Hepatocyte (in vitro differentiated cells): Measurements from ENCODE around the gene TSR3. TPM values are rescaled to one million over a fixed set of nuclear protein-coding genes. Genes with fewer than 3 reads are reported as not detected.

ENCODE experiments used
- DNase-seq: peaks from one replicate; pipeline ENCODE4 v3.0.0-alpha.2; 2016; ENCODE audit warnings: low spot score
- H2AFZ ChIP-seq: fragments of 200-600 bp; sonication (generic); 2 replicates; pipeline ENCODE4 v1.6.0; 2016; ENCODE audit warnings: antibody characterized with exemption, mild to moderate bottlenecking
- H3K27ac ChIP-seq: fragments of 200-600 bp; sonication (generic); 2 replicates; pipeline ENCODE4 v1.5.1; 2016; ENCODE audit warnings: mild to moderate bottlenecking
- H3K27me3 ChIP-seq: fragments of 200-600 bp; sonication (generic); 2 replicates; pipeline ENCODE4 v1.6.1; 2016
- H3K36me3 ChIP-seq: fragments of 200-600 bp; sonication (generic); replicated peaks from 2 replicates; pipeline ENCODE4 v1.5.1; 2016; ENCODE audit warnings: low read depth; ENCODE audit not compliant: insufficient read depth
- H3K4me1 ChIP-seq: fragments of 200-600 bp; sonication (generic); 2 replicates; pipeline ENCODE4 v1.5.1; 2016; ENCODE audit warnings: mild to moderate bottlenecking, moderate library complexity; ENCODE audit not compliant: insufficient read depth
- H3K4me2 ChIP-seq: fragments of 200-600 bp; sonication (generic); 2 replicates; pipeline ENCODE4 v1.6.0; 2016
- H3K4me3 ChIP-seq: fragments of 200-600 bp; sonication (generic); 2 replicates; pipeline ENCODE4 v1.5.1; 2016; ENCODE audit warnings: mild to moderate bottlenecking
- H3K79me2 ChIP-seq: fragments of 200-600 bp; sonication (generic); 2 replicates; pipeline ENCODE4 v1.6.0; 2017; ENCODE audit warnings: mild to moderate bottlenecking
- H3K9me2 ChIP-seq: fragments of 200-600 bp; sonication (generic); replicated peaks from 2 replicates; pipeline ENCODE4 v1.6.0; 2017; ENCODE audit warnings: mild to moderate bottlenecking; ENCODE audit not compliant: insufficient read depth
- H3K9me3 ChIP-seq: fragments of 200-600 bp; sonication (generic); 2 replicates; pipeline ENCODE4 v1.5.1; 2016; ENCODE audit warnings: low read depth, mild to moderate bottlenecking
- H4K20me1 ChIP-seq: fragments of 200-600 bp; sonication (generic); 2 replicates; pipeline ENCODE4 v1.6.0; 2016; ENCODE audit warnings: mild to moderate bottlenecking; ENCODE audit not compliant: insufficient read depth, poor library complexity, severe bottlenecking
- EZH2 ChIP-seq: fragments of 200-600 bp; sonication (generic); IDR thresholded peaks from 2 replicates; pipeline ENCODE4 v1.6.1; 2016; ENCODE audit warnings: antibody characterized with exemption, mild to moderate bottlenecking, borderline replicate concordance
- EZH2phosphoT487 ChIP-seq: fragments of 200-600 bp; sonication (generic); IDR thresholded peaks from one replicate; pipeline ENCODE4 v1.6.1; 2018; ENCODE audit warnings: antibody characterized with exemption, mild to moderate bottlenecking, low read depth, moderate library complexity; ENCODE audit not compliant: unreplicated experiment, severe bottlenecking
- WGBS: methylation state at CpG from one replicate; pipeline ENCODE4 v1.1.6; 2016; ENCODE audit warnings: low lambda C conversion rate; ENCODE audit errors: missing lambda C conversion rate; 5-methylcytosine and 5-hydroxymethylcytosine counted together
- polyA plus RNA-seq: library from polyadenylated mRNA; unstranded; fragments of >200 nt; fragmentation: Nextera tagmentation; extraction: Ambion mirVana; gene quantifications from 2 replicates; pipeline ENCODE4 v1.2.1, GENCODE V29; 2016
- total RNA-seq: library from RNA; depleted of rRNA; stranded (reverse); fragments of >200 nt; gene quantifications from 2 replicates; pipeline ENCODE4 v1.2.3, GENCODE V29; 2014
- TF ChIP-seq, protein P1 (sequence below): fragments of 200-600 bp; sonication (generic); IDR thresholded peaks from 2 replicates; pipeline ENCODE4 v1.5.1; 2016; ENCODE audit warnings: antibody characterized with exemption, mild to moderate bottlenecking; ENCODE audit not compliant: poor library complexity

The TSR3 gene
- total and polyA plus RNA-seq, 2 experiments from 2014 or later, result 73.0 to 137 TPM

GRCh38 chr16:1398351-1398750 is 46.7 kb upstream of the TSR3 start:
- no peak for DNase-seq
- no peak for TF ChIP-seq EZH2
- no peak for TF ChIP-seq EZH2phosphoT487
- TF ChIP-seq, protein P1, sequence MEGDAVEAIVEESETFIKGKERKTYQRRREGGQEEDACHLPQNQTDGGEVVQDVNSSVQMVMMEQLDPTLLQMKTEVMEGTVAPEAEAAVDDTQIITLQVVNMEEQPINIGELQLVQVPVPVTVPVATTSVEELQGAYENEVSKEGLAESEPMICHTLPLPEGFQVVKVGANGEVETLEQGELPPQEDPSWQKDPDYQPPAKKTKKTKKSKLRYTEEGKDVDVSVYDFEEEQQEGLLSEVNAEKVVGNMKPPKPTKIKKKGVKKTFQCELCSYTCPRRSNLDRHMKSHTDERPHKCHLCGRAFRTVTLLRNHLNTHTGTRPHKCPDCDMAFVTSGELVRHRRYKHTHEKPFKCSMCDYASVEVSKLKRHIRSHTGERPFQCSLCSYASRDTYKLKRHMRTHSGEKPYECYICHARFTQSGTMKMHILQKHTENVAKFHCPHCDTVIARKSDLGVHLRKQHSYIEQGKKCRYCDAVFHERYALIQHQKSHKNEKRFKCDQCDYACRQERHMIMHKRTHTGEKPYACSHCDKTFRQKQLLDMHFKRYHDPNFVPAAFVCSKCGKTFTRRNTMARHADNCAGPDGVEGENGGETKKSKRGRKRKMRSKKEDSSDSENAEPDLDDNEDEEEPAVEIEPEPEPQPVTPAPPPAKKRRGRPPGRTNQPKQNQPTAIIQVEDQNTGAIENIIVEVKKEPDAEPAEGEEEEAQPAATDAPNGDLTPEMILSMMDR, result no peak
- Histone ChIP-seq H3K27me3 (no peaks in the 10 kb centered on the region), H3K79me2 (no peaks in the 10 kb centered on the region), H3K27ac (no peak overlapping the region), H4K20me1 (peaks cover under 1% of the 10 kb centered on the region), H2AFZ (no peak overlapping the region), H3K4me3 (no peak overlapping the region), H3K4me2 (no peak overlapping the region), H3K4me1 (no peaks in the 10 kb centered on the region), H3K9me2 (no peaks in the 10 kb centered on the region), H3K36me3 (no peaks in the 10 kb centered on the region), H3K9me3 (no peaks in the 10 kb centered on the region)
- 97% methylated on average over 9 of the region's 9 CpGs for WGBS

- Histone ChIP-seq H3K4me3 (no peak overlapping the region), H3K79me2 (no peaks in the 10 kb centered on the region), H3K27ac (no peak overlapping the region), H3K4me1 (no peaks in the 10 kb centered on the region), H3K9me3 (no peaks in the 10 kb centered on the region), H3K9me2 (no peaks in the 10 kb centered on the region), H3K4me2 (no peak overlapping the region), H3K36me3 (no peaks in the 10 kb centered on the region), H4K20me1 (no peaks in the 10 kb centered on the region), H2AFZ (no peak overlapping the region), H3K27me3 (no peaks in the 10 kb centered on the region)
- no peak for DNase-seq
- TF ChIP-seq, protein P1, result no peak
- TF ChIP-seq EZH2, result no peak
- no peak for TF ChIP-seq EZH2phosphoT487
- 97% methylated on average over 21 of the region's 21 CpGs for WGBS
These were observed 46.1 kb upstream of the TSR3 start for GRCh38 chr16:1397779-1398178.

- TF ChIP-seq, protein P1, result no peak
- no peak for TF ChIP-seq EZH2
- no peak for TF ChIP-seq EZH2phosphoT487
- H3K4me1 ChIP-seq, result no peaks in the 10 kb centered on the region
- H4K20me1 ChIP-seq, result no peaks in the 10 kb centered on the region
- no peak overlapping the region for H2AFZ ChIP-seq
- H3K4me3 ChIP-seq, result no peak overlapping the region
- H3K27me3 ChIP-seq, result no peaks in the 10 kb centered on the region
- H3K79me2 ChIP-seq, result no peaks in the 10 kb centered on the region
- H3K9me2 ChIP-seq, result no peaks in the 10 kb centered on the region
- H3K27ac ChIP-seq, result no peak overlapping the region
- WGBS, result 87% methylated on average over 21 of the region's 22 CpGs
- no peaks in the 10 kb centered on the region for H3K9me3 ChIP-seq
- no peaks in the 10 kb centered on the region for H3K36me3 ChIP-seq
- H3K4me2 ChIP-seq, result no peak overlapping the region
- no peak for DNase-seq
These were observed 43.9 kb upstream of the TSR3 start for GRCh38 chr16:1395444-1396031.

DNA sequence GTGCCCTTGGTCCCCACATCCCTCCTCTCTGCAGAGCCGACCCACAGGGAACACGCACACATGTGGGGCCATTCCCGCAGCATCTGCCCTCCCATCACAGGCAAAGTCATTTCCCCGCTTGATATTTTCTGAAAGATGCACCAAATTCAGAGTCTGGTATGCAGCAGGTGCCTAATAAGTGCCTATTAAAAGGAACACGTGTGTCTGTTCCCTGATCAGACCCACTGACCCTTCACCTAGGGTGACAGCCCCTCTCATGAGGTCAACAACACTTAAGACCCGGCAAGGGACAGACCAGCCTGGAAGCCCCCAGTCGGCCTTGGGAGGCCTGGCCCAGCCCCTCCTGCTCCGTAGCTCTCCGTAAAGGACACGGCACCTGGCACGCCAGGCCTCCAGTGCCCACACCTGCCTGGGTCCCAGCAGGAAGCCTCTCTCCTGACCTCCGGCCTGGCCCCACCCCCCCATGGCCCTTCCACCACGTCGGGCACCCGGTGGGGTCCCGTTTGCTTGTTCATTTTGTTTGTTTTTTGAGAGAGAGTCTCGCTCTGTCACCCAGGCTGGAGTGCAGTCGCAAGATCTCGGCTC is 42.8 kb upstream of the TSR3 start:
- no peak overlapping the region for H3K4me3 ChIP-seq
- H3K9me3 ChIP-seq, result no peaks in the 10 kb centered on the region
- no peaks in the 10 kb centered on the region for H3K27me3 ChIP-seq
- WGBS, result 95% methylated on average over 16 of the region's 19 CpGs
- no peaks in the 10 kb centered on the region for H3K9me2 ChIP-seq
- H3K36me3 ChIP-seq, result no peaks in the 10 kb centered on the region
- no peaks in the 10 kb centered on the region for H3K4me1 ChIP-seq
- no peak for DNase-seq
- H4K20me1 ChIP-seq, result no peaks in the 10 kb centered on the region
- H3K79me2 ChIP-seq, result no peaks in the 10 kb centered on the region
- H3K27ac ChIP-seq, result no peak overlapping the region
- H2AFZ ChIP-seq, result no peak overlapping the region
- TF ChIP-seq EZH2phosphoT487 (no peak), EZH2 (no peak)
- TF ChIP-seq, protein P1, result no peak
- no peak overlapping the region for H3K4me2 ChIP-seq
